Measurements from ENCODE around the gene STRIT1.
"Not testable (repeated sequence)": the region's sequence is repeated elsewhere in the genome, so short reads cannot be mapped to it uniquely, and the experiment has no call there.

STRIT1 gene

GRCh38 chr3:155262855-155263254, 30.6 kb downstream of the STRIT1 start:
- not testable (repeated sequence) for DNase-seq

- no peak for DNase-seq
These were observed 31.2 kb downstream of the STRIT1 start for GRCh38 chr3:155262295-155262694.

GRCh38 chr3:155254445-155254844, 39.0 kb downstream of the STRIT1 start:
- DNase-seq = no peak

- DNase-seq = no peak
These were observed 40.9 kb downstream of the STRIT1 start for GRCh38 chr3:155252535-155252934.

GRCh38 chr3:155252021-155252420, 41.5 kb downstream of the STRIT1 start:
- no peak for DNase-seq

- DNase-seq = no peak
These were observed 44.8 kb downstream of the STRIT1 start for GRCh38 chr3:155248531-155249187.

GRCh38 chr3:155244699-155245098, 48.8 kb downstream of the STRIT1 start:
- no peak for DNase-seq

GRCh38 chr3:155244216-155244615, 49.3 kb downstream of the STRIT1 start:
- no peak for DNase-seq

GRCh38 chr3:155243512-155243921, 50.0 kb downstream of the STRIT1 start:
- no peak for DNase-seq

GRCh38 chr3:155242342-155242741, 51.1 kb downstream of the STRIT1 start:
- DNase-seq = no peak

- DNase-seq = no peak
These were observed 51.9 kb downstream of the STRIT1 start for GRCh38 chr3:155241579-155241978.
